ENCODE results near the gene TMEM131L. TPM values are rescaled to one million over a fixed set of nuclear protein-coding genes. Genes with fewer than 3 reads are reported as not detected.

Gene TMEM131L
- total RNA-seq, 1 donor from 2014 or later: 29.8 TPM

DNA sequence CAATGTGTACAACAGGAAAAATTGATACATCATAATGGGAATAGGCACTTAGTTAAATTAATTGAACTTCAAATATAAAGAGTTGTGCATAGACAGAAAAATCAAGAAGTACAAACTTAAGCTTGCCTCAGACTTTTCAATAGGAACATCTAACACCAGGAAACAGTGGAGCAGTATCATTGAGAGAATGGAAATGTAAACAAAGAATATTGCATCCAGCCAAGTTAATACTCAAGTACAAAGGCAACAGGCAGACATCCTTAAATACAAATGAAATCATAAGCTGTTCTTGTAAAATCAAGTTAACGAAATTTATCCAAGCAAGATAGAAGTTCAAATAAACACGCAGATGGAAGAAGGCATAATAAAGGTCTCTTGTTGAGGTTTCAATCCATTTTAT, 146.7 kb downstream of the TMEM131L start:
- Mint-ChIP-seq H3K9me3 (ENCODE audit: unreplicated experiment) (no peaks in the 10 kb centered on the region), H3K4me3 (ENCODE audit: unreplicated experiment) (no peak overlapping the region), H3K4me1 (ENCODE audit: unreplicated experiment) (no peaks in the 10 kb centered on the region), H3K27me3 (ENCODE audit: unreplicated experiment) (peaks cover 5% of the 10 kb centered on the region), H3K36me3 (ENCODE audit: low read depth, unreplicated experiment) (peaks cover 33% of the 10 kb centered on the region), H3K27ac (ENCODE audit: unreplicated experiment) (no peak overlapping the region)
- TF ChIP-seq, protein P1, sequence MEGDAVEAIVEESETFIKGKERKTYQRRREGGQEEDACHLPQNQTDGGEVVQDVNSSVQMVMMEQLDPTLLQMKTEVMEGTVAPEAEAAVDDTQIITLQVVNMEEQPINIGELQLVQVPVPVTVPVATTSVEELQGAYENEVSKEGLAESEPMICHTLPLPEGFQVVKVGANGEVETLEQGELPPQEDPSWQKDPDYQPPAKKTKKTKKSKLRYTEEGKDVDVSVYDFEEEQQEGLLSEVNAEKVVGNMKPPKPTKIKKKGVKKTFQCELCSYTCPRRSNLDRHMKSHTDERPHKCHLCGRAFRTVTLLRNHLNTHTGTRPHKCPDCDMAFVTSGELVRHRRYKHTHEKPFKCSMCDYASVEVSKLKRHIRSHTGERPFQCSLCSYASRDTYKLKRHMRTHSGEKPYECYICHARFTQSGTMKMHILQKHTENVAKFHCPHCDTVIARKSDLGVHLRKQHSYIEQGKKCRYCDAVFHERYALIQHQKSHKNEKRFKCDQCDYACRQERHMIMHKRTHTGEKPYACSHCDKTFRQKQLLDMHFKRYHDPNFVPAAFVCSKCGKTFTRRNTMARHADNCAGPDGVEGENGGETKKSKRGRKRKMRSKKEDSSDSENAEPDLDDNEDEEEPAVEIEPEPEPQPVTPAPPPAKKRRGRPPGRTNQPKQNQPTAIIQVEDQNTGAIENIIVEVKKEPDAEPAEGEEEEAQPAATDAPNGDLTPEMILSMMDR (IDR thresholded peaks at IDR 0.05; ENCODE audit: unreplicated experiment): no peak
- no peak for DNase-seq (ENCODE audit: low spot score)

DNA sequence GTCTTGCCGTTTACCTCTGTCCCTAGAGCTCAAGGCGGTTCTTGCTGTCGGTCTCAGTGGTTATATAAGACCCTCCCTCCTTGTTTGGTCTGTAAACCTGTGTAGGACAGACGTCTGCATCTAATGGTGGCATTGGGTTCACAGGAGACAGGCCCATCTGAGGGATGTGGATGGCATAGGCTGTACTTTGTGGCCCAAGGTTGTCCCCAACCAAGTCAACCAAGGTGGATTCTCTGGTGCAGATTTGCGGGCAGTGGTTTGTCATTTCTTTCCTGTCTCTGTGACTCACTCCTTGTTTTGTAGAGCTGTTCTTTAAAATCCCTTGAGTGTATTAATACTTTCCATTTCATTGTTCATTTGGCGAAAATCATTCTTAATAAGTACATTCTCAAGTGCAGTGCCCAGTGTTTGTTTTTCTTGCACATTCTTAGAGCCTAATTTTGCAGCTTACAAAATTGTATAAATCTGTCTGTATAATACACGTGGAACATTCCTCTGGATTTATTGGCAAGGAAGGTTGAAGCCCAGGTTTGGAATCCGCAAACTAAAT, 149.9 kb downstream of the TMEM131L start:
- no peak overlapping the region for H3K27ac Mint-ChIP-seq (ENCODE audit: unreplicated experiment)
- H3K4me3 Mint-ChIP-seq (ENCODE audit: unreplicated experiment): no peak overlapping the region
- peaks cover 8% of the 10 kb centered on the region for H3K4me1 Mint-ChIP-seq (ENCODE audit: unreplicated experiment)
- no peak for DNase-seq (ENCODE audit: low spot score)
- TF ChIP-seq, protein P1 (IDR thresholded peaks at IDR 0.05; ENCODE audit: unreplicated experiment): no peak
- no peaks in the 10 kb centered on the region for H3K9me3 Mint-ChIP-seq (ENCODE audit: unreplicated experiment)
- peaks cover 43% of the 10 kb centered on the region for H3K36me3 Mint-ChIP-seq (ENCODE audit: low read depth, unreplicated experiment)
- H3K27me3 Mint-ChIP-seq (ENCODE audit: unreplicated experiment): peaks cover 5% of the 10 kb centered on the region

DNA sequence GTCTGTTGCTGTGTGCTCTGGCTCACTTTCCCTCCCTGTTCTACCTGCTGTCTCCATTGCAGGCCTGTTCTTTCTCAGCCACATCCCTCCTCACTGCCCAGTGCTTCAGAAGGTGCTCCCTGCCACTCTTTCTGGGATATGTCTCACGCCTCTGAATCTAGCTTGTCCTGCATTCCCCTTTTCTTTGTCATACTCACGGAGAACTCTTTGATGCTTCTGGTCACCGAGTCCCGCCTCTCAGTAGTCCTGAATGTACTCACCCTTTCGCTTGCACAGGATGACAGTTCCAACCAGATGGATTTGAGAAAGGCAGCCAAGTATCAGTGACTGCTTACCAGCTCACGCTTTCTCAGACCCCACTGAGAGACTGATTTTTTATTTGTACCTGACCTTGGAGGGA, 152.7 kb downstream of the TMEM131L start:
- H3K36me3 Mint-ChIP-seq (ENCODE audit: low read depth, unreplicated experiment): peaks cover 46% of the 10 kb centered on the region
- no peak for DNase-seq (ENCODE audit: low spot score)
- H3K27me3 Mint-ChIP-seq (ENCODE audit: unreplicated experiment): peaks cover 4% of the 10 kb centered on the region
- H3K27ac Mint-ChIP-seq (ENCODE audit: unreplicated experiment): no peak overlapping the region
- TF ChIP-seq, protein P1 (IDR thresholded peaks at IDR 0.05; ENCODE audit: unreplicated experiment): no peak
- no peaks in the 10 kb centered on the region for H3K9me3 Mint-ChIP-seq (ENCODE audit: unreplicated experiment)
- H3K4me1 Mint-ChIP-seq (ENCODE audit: unreplicated experiment): peaks cover 11% of the 10 kb centered on the region
- no peak overlapping the region for H3K4me3 Mint-ChIP-seq (ENCODE audit: unreplicated experiment)

DNA sequence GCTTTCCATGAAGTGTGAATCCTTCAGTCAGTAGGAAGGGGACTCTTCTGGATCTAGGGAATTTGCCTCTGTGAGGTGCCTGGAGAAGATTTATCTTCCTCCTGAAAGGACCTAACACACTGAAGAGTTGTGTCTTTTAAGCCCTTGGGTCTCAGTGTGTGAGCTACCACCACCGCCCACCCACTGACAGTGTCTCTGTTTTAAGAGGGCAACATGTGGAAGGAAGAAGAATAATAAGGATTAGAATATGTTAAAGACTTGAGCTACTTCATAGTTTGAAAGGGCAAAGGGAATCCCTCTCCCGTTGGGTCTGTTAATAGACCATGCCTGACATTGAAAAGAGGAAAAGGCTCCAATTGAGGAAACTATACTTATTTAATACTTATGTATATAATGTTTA, 153.7 kb downstream of the TMEM131L start:
- Mint-ChIP-seq H3K36me3 (ENCODE audit: low read depth, unreplicated experiment) (peaks cover 44% of the 10 kb centered on the region), H3K27ac (ENCODE audit: unreplicated experiment) (no peak overlapping the region), H3K9me3 (ENCODE audit: unreplicated experiment) (no peaks in the 10 kb centered on the region), H3K27me3 (ENCODE audit: unreplicated experiment) (peaks cover 4% of the 10 kb centered on the region), H3K4me1 (ENCODE audit: unreplicated experiment) (peaks cover 11% of the 10 kb centered on the region), H3K4me3 (ENCODE audit: unreplicated experiment) (no peak overlapping the region)
- TF ChIP-seq, protein P1 (IDR thresholded peaks at IDR 0.05; ENCODE audit: unreplicated experiment): no peak
- no peak for DNase-seq (ENCODE audit: low spot score)

DNA sequence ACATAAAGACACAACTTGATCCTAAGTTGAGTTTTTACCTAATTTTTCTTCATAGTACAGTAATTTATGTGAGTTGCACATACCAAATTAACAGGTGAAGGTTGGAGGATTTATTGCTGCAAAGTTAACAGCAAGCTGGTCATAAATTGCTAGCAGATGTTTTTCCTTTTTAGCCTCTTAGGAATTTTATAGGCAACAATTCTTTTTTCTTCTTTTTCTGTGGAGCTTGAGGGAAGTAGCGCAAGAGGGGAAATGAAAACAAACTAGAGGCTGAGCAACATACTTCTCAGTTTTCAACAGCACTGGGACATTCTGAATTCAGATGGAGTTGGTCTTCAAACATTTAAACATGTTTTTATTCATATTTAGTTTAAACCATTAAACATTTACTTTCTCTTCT, 154.2 kb downstream of the TMEM131L start:
- peaks cover 11% of the 10 kb centered on the region for H3K4me1 Mint-ChIP-seq (ENCODE audit: unreplicated experiment)
- TF ChIP-seq, protein P1 (IDR thresholded peaks at IDR 0.05; ENCODE audit: unreplicated experiment): no peak
- H3K36me3 Mint-ChIP-seq (ENCODE audit: low read depth, unreplicated experiment): peaks cover 40% of the 10 kb centered on the region
- peaks cover under 1% of the 10 kb centered on the region for H3K27me3 Mint-ChIP-seq (ENCODE audit: unreplicated experiment)
- DNase-seq (ENCODE audit: low spot score): no peak
- H3K27ac Mint-ChIP-seq (ENCODE audit: unreplicated experiment): peak overlapping the region; percentile 43
- H3K9me3 Mint-ChIP-seq (ENCODE audit: unreplicated experiment): no peaks in the 10 kb centered on the region
- no peak overlapping the region for H3K4me3 Mint-ChIP-seq (ENCODE audit: unreplicated experiment)

Data from endothelial cell (in vitro differentiated cells).